ENCODE data around the gene SCT.

The SCT gene

GRCh38 chr11:620201-620600 lies 6.8 kb downstream of the SCT start (continued):
- no peak for TF ChIP-seq ZFP41 (tag by site-specific recombination; IDR thresholded peaks at IDR 0.05; ENCODE audit: borderline replicate concordance)

GRCh38 chr11:619628-620050 lies 7.3 kb downstream of the SCT start:
- Histone ChIP-seq H3K9me3 (ENCODE audit: control insufficient read depth, insufficient read depth, low read depth, low read length) (no peaks in the 10 kb centered on the region), H3K4me1 (ENCODE audit: control insufficient read depth, insufficient read depth, low read length) (no peaks in the 10 kb centered on the region)

GRCh38 chr11:618856-619627 lies 7.9 kb downstream of the SCT start:
- H3K4me3 ChIP-seq (ENCODE audit: low read depth, low read length) = no peak overlapping the region
- no peak overlapping the region for H3K27ac ChIP-seq (ENCODE audit: extremely low read depth, low read depth, low read length)
- TF ChIP-seq ZNF426 (tag by site-specific recombination; IDR thresholded peaks at IDR 0.05) = no peak
- TF ChIP-seq ZNF280D (tag by site-specific recombination; IDR thresholded peaks at IDR 0.05) = no peak
- no peak for TF ChIP-seq MEIS1 (CRISPR knock-in tag; IDR thresholded peaks at IDR 0.05; ENCODE audit: borderline replicate concordance)
- no peak for TF ChIP-seq PRDM4 (tag by site-specific recombination; IDR thresholded peaks at IDR 0.05)
- no peak for TF ChIP-seq KLF17 (tag by site-specific recombination; IDR thresholded peaks at IDR 0.05)
- TF ChIP-seq ZNF660 (tag by site-specific recombination; IDR thresholded peaks at IDR 0.05) = no peak
- no peak for TF ChIP-seq ZFP41 (tag by site-specific recombination; IDR thresholded peaks at IDR 0.05; ENCODE audit: borderline replicate concordance)
- no peak for TF ChIP-seq GLIS1 (tag by site-specific recombination; IDR thresholded peaks at IDR 0.05)
- no peak for TF ChIP-seq ZNF514 (tag by site-specific recombination; IDR thresholded peaks at IDR 0.05)
- no peak for TF ChIP-seq ZNF529 (tag by site-specific recombination; IDR thresholded peaks at IDR 0.05; ENCODE audit: insufficient replicate concordance)
- H3K9me3 ChIP-seq (ENCODE audit: control insufficient read depth, insufficient read depth, low read depth, low read length) = no peaks in the 10 kb centered on the region
- ChIA-PET POLR2A (no interaction called here), CTCF (no interaction called here)
- H3K36me3 ChIP-seq (ENCODE audit: control insufficient read depth in 2 of 2, insufficient read depth in 1 of 2, low read length in 2 of 2) = peaks cover 0 to 20% of the 10 kb centered on the region in 2 experiments; a peak in 1 of 3 replicates
- H3K4me1 ChIP-seq (ENCODE audit: control insufficient read depth, insufficient read depth, low read length) = no peaks in the 10 kb centered on the region

More at GRCh38 chr11:619628-620050, 7.3 kb downstream of the SCT start:
- CTCF ChIA-PET = no interaction called here
- POLR2A ChIA-PET = no interaction called here
- peaks cover 0 to 14% of the 10 kb centered on the region in 2 experiments; a peak in 1 of 3 replicates for H3K36me3 ChIP-seq (ENCODE audit: control insufficient read depth in 2 of 2, insufficient read depth in 1 of 2, low read length in 2 of 2)
- H3K27ac ChIP-seq (ENCODE audit: extremely low read depth, low read depth, low read length) = no peak overlapping the region
- TF ChIP-seq ZNF548 (tag by site-specific recombination; IDR thresholded peaks at IDR 0.05) (no peak), ZBTB17 (tag by site-specific recombination; IDR thresholded peaks at IDR 0.05) (no peak), KLF8 (tag by site-specific recombination; IDR thresholded peaks at IDR 0.05) (no peak), GLIS2 (tag by site-specific recombination; IDR thresholded peaks at IDR 0.05) (no peak), ZNF518A (tag by site-specific recombination; conservative IDR thresholded peaks at IDR 0.05; ENCODE audit: low read depth) (no peak), ZNF843 (tag by site-specific recombination; IDR thresholded peaks at IDR 0.05) (no peak), SCRT1 (tag by site-specific recombination; IDR thresholded peaks at IDR 0.05; ENCODE audit: borderline replicate concordance) (no peak), ZNF19 (tag by site-specific recombination; IDR thresholded peaks at IDR 0.05; ENCODE audit: low read depth) (no peak), ZBTB1 (tag by site-specific recombination; IDR thresholded peaks at IDR 0.05) (no peak), ZNF544 (tag by site-specific recombination; IDR thresholded peaks at IDR 0.05) (no peak), ZNF350 (tag by site-specific recombination; IDR thresholded peaks at IDR 0.05) (no peak), ZBTB21 (tag by site-specific recombination; IDR thresholded peaks at IDR 0.05) (no peak)
- H3K4me3 ChIP-seq (ENCODE audit: low read depth, low read length) = no peak overlapping the region
